ENCODE data around the gene WFDC6. TPM values are rescaled to one million over a fixed set of nuclear protein-coding genes. Genes with fewer than 3 reads are reported as not detected.

The WFDC6 gene
- total RNA-seq, 1 donor from 2014 or later: not detected

- H3K27me3 Mint-ChIP-seq (ENCODE audit: unreplicated experiment): no peaks in the 10 kb centered on the region
- TF ChIP-seq, protein P1, sequence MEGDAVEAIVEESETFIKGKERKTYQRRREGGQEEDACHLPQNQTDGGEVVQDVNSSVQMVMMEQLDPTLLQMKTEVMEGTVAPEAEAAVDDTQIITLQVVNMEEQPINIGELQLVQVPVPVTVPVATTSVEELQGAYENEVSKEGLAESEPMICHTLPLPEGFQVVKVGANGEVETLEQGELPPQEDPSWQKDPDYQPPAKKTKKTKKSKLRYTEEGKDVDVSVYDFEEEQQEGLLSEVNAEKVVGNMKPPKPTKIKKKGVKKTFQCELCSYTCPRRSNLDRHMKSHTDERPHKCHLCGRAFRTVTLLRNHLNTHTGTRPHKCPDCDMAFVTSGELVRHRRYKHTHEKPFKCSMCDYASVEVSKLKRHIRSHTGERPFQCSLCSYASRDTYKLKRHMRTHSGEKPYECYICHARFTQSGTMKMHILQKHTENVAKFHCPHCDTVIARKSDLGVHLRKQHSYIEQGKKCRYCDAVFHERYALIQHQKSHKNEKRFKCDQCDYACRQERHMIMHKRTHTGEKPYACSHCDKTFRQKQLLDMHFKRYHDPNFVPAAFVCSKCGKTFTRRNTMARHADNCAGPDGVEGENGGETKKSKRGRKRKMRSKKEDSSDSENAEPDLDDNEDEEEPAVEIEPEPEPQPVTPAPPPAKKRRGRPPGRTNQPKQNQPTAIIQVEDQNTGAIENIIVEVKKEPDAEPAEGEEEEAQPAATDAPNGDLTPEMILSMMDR (IDR thresholded peaks at IDR 0.05; ENCODE audit: partially characterized antibody, unreplicated experiment): no peak
- no peaks in the 10 kb centered on the region for H3K36me3 Mint-ChIP-seq (ENCODE audit: unreplicated experiment)
Measured at GRCh38 chr20:45523821-45524220, 15.5 kb downstream of the WFDC6 start.

DNA sequence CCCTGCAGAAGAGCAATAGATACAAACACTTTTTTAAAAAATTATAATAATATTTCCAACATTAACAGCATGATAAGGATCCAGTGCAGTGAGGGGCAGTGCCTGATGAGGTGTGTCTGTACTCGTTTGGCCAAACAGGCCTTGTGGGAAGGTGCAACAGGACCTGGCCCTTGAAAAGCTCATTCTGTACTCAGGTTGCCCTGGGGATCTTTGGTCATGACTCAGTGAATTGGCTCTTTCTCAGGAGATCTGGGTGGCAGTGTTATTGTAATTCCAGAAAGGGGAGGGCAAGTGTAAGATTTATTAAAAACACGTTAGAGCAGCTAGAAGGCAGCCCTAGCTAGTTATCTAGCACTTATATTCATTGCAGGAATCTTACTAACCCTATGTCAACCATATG, 21.0 kb downstream of the WFDC6 start:
- Mint-ChIP-seq H3K4me1 (ENCODE audit: low read depth, unreplicated experiment) (no peaks in the 10 kb centered on the region), H3K36me3 (ENCODE audit: unreplicated experiment) (no peaks in the 10 kb centered on the region), H3K4me3 (ENCODE audit: unreplicated experiment) (no peak overlapping the region), H3K27ac (ENCODE audit: unreplicated experiment) (no peak overlapping the region), H3K27me3 (ENCODE audit: unreplicated experiment) (no peaks in the 10 kb centered on the region), H3K9me3 (ENCODE audit: unreplicated experiment) (no peaks in the 10 kb centered on the region)
- TF ChIP-seq, protein P1 (IDR thresholded peaks at IDR 0.05; ENCODE audit: partially characterized antibody, unreplicated experiment): no peak
- no peak for DNase-seq

More at GRCh38 chr20:45523821-45524220, 15.5 kb downstream of the WFDC6 start:
- H3K4me1 Mint-ChIP-seq (ENCODE audit: low read depth, unreplicated experiment): no peaks in the 10 kb centered on the region
- no peaks in the 10 kb centered on the region for H3K9me3 Mint-ChIP-seq (ENCODE audit: unreplicated experiment)
- H3K4me3 Mint-ChIP-seq (ENCODE audit: unreplicated experiment): no peak overlapping the region
- H3K27ac Mint-ChIP-seq (ENCODE audit: unreplicated experiment): no peak overlapping the region
- no peak for DNase-seq

GRCh38 chr20:45515147-45515913, 24.0 kb downstream of the WFDC6 start, which contains the start of gene SPINT3:
Gene SPINT3 (minus strand): TSS chr20:45515622. CDS start chr20:45515608, 14 bp downstream.
- H3K27ac Mint-ChIP-seq (ENCODE audit: unreplicated experiment): no peak within 1 kb of the TSS
- no peak within 1 kb of the TSS for H3K4me3 Mint-ChIP-seq (ENCODE audit: unreplicated experiment)
- TF ChIP-seq, protein P1 (IDR thresholded peaks at IDR 0.05; ENCODE audit: partially characterized antibody, unreplicated experiment): no peak
- no peak for DNase-seq
- no peaks in the 10 kb centered on the region for H3K27me3 Mint-ChIP-seq (ENCODE audit: unreplicated experiment)
- H3K36me3 Mint-ChIP-seq (ENCODE audit: unreplicated experiment): no peaks in the 10 kb centered on the region
- H3K4me1 Mint-ChIP-seq (ENCODE audit: low read depth, unreplicated experiment): no peaks in the 10 kb centered on the region
- H3K9me3 Mint-ChIP-seq (ENCODE audit: unreplicated experiment): no peaks in the 10 kb centered on the region

DNA sequence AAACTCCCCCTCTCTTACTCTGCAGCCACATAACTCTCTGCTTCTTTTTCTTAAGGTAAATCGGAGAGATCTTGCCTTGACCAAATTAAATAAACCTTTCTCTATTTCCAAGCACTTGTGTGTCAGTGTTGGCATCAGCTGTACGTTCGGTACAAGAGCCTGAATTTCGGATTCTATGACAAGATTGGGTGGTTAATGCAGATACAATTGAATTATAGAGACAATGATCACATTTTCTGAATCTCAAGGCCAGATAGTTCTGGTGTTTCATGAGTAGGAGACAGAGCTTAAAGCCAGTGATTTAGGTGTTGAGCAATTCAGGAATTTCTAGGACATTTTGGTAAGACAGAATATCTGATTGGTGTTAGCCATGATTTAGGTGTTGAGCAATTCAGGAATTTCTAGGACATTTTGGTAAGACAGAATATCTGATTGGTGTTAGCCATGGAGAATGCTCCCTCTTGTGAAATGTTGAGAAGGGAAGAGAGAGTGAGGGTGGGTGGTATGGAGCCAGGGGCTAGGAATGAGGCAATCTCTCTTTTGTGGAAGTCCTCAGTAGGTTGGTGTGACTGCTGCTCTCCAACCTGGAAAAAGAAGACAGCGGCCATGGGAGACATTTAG, 28.9 kb downstream of the WFDC6 start:
- Mint-ChIP-seq H3K27ac (ENCODE audit: unreplicated experiment) (no peak overlapping the region), H3K4me1 (ENCODE audit: low read depth, unreplicated experiment) (no peaks in the 10 kb centered on the region), H3K4me3 (ENCODE audit: unreplicated experiment) (no peak overlapping the region), H3K9me3 (ENCODE audit: unreplicated experiment) (no peaks in the 10 kb centered on the region), H3K36me3 (ENCODE audit: unreplicated experiment) (no peaks in the 10 kb centered on the region), H3K27me3 (ENCODE audit: unreplicated experiment) (no peaks in the 10 kb centered on the region)
- TF ChIP-seq, protein P1 (IDR thresholded peaks at IDR 0.05; ENCODE audit: partially characterized antibody, unreplicated experiment): no peak
- DNase-seq: no peak

DNA sequence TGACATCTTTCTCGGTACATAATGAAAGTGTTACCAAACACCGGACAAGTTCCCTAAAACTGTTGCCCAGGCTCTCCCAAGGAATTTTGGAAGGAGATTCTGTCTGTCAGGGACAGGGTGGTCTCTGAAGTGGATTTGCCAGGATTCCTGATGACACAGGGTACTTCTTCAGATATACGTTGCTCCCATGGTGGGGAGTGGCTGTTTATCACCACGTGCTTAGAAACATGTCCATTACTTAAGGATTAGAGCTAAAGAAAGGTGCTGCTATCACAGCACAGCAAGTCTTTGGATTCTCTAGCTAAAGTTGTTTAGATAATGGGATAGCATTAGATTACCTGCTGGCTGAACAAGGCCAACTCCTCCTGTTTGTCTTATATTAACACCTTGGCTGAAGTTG, 30.2 kb downstream of the WFDC6 start:
- H3K27me3 Mint-ChIP-seq (ENCODE audit: unreplicated experiment): no peaks in the 10 kb centered on the region
- DNase-seq: no peak
- no peaks in the 10 kb centered on the region for H3K4me1 Mint-ChIP-seq (ENCODE audit: low read depth, unreplicated experiment)
- no peaks in the 10 kb centered on the region for H3K9me3 Mint-ChIP-seq (ENCODE audit: unreplicated experiment)
- no peak overlapping the region for H3K4me3 Mint-ChIP-seq (ENCODE audit: unreplicated experiment)
- TF ChIP-seq, protein P1 (IDR thresholded peaks at IDR 0.05; ENCODE audit: partially characterized antibody, unreplicated experiment): no peak
- no peaks in the 10 kb centered on the region for H3K36me3 Mint-ChIP-seq (ENCODE audit: unreplicated experiment)
- H3K27ac Mint-ChIP-seq (ENCODE audit: unreplicated experiment): no peak overlapping the region
